ENCODE results near the gene SPRR1B. TPM values are rescaled to one million over a fixed set of nuclear protein-coding genes. Genes with fewer than 3 reads are reported as not detected.
"Not testable (repeated sequence)": the region's sequence is repeated elsewhere in the genome, so short reads cannot be mapped to it uniquely, and the experiment has no call there.

SPRR1B gene
- total RNA-seq, 1 donor from 2014 or later: 22.3 TPM

DNA sequence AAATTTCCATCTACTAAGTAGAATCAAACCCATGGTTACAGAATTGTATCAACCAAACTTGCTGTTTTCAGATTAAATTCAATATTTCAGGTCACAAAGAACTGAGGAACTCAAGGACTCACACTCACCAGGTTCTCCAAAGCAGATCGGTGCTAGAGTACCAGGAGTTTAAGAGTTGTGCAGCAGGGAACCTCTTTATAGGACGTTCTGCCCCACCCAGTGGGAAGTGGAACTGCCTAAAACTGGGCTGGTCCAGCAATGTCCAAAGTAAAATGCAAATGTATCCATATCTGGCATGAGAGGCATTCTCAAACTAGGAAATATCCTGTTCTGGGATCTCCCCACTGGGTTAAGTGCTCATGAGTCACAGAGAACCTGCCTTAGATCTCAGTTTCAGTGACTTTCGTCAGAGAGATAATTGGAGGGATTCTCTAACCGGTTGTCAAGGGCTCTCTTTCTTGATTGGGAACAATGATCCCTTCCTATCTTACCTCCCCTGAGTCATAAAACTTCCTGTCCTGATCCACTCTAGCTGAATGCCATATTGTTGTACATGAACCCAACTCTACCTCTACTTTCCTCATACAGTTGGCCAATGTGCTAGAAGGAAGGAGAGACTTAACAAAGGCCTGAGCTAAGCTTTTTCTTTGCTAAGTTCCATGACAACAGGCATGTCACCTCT, 10.1 kb downstream of the SPRR1B start, which contains the start of gene SPRR2D:
Gene SPRR2D (minus strand): TSS at position 171 of the 682 bp plus-strand sequence. CDS start 774 bp downstream, outside the sequence.
- DNase-seq: no peak

DNA sequence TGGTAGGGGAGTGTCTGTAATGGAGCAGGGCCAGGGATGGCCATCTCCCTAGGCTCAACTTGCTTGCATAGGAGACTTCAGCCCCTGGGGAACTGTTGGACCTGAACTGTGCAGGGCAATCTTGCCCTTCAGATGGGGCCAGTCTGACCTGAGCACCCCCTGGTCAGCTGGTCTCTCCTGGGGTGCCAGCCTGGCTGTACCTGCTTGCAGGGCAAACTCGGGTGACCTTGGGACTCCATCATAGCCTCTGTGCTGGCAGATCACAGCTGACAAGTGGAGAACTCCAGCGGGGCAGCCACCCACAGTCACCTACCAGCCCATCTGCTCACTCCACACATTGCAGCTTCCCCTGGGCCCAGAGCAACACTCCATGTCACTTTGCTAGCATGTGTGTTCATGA, 18.2 kb downstream of the SPRR1B start:
- DNase-seq: no peak

GRCh38 chr1:153056111-153056510, 25.1 kb downstream of the SPRR1B start:
- not testable (repeated sequence) for DNase-seq

DNA sequence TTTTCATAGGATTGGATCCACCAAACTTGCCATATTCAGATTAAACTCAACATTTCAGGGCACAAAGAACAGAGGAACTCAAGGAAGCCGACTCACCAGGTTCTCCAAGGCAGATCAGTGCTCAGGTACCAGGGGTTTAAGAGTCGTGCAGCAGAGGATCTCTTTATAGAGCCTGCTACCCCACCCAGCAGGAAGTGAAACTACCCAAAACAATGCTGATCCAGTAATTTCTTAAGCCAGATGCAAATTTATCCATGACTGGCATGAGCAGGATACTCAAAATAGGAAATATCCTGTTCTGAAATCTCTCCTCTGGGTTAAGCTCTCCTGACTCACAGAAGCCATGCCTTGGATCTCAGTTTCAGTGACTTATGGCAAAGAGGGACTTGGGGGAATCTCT, 26.4 kb downstream of the SPRR1B start, which contains the start of gene SPRR2A:
Gene SPRR2A (minus strand): TSS at position 138 of the 400 bp plus-strand sequence. CDS start 777 bp downstream, outside the sequence.
- no peak for DNase-seq

- DNase-seq: no peak
Measured at GRCh38 chr1:153058154-153058553, 27.2 kb downstream of the SPRR1B start.

- no peak for DNase-seq
Measured at GRCh38 chr1:153058826-153059784, 28.1 kb downstream of the SPRR1B start.

DNA sequence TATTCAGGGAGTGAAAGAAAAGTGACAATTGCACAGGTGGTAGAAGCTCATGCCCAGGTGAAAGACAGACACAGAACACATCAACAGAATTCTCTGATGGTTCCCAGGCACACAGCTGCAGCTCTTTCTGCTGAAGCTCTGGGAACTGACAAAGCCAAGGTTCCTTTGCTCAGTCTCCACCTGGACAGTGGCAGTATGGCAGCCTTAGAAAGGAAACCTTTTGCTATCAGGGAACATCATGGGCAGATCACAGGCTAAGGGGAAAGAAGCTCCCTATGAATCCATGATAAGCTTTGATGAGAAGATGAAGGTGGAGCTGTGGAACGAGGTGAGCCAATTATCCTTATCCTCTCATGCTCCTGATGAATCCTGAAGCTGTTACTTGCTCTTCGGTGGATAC, 39.2 kb downstream of the SPRR1B start:
- DNase-seq: no peak

DNA sequence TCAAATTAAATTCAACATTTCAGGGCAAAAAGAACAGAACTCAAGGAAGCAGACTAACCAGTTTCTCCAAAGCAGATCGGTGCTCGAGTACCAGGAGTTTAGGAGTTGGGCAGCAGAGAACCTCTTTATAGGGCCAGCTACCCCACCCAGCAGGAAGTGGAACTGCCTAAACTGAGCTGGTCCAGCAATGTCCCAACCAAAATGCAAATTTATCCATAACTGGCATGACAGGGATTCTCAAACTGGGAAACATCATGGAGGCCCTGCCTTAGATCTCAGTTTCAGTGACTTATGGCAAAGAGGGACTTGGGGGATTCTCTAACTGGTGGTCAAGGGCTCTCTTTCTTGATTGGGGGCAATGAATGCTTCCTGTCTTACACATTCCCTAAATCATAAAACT, 40.5 kb downstream of the SPRR1B start, which contains the start of gene SPRR2B:
Gene SPRR2B (minus strand): TSS at position 101 of the 400 bp plus-strand sequence. CDS start 772 bp downstream, outside the sequence.
- DNase-seq: no peak

GRCh38 chr1:153072806-153073726, 42.1 kb downstream of the SPRR1B start:
- no peak for DNase-seq

DNA sequence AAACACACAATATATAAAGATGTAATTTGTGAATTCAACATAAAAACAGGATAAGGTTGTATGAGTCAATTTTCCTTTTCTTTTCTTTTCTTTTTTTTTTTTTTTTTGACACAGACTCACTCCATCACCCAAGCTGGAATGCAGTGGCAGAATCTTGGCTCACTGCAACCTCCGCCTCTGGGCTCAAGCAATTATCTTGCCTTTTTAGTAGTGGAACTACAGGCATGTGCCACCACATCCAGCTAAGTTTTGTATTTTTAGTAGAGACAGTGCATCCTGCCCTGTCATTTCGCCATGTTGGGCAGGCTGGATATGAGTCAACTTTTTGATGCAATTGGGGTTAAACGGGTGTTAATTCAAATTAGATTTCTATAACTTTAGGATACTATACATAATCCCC, 50.7 kb downstream of the SPRR1B start:
- DNase-seq: no peak

Small RNA genes lying within 50 kb of the gene (small RNA-seq; reads per million reads assigned to genes)
- gene AL356867.1 (ENCODE audit: low replicate concordance) (not detected), gene RF00322 (ENCODE audit: low replicate concordance) (not detected), gene SPRR1A (ENCODE audit: low replicate concordance) (not detected)

Other genes starting within 250 kb of the SPRR1B start
- 0.59 TPM for gene LCE1E, start 244.9 kb upstream of the SPRR1B start, total RNA-seq
- 1.4 TPM for gene LCE1D, start 234.5 kb upstream of the SPRR1B start, total RNA-seq
- 9.3 TPM for gene LCE1C, start 224.6 kb upstream of the SPRR1B start, total RNA-seq
- gene LCE1B, start 219.2 kb upstream of the SPRR1B start, total RNA-seq: 1.9 TPM
- 1.7 TPM for gene LCE1A, start 203.7 kb upstream of the SPRR1B start, total RNA-seq
- gene LCE6A, start 188.3 kb upstream of the SPRR1B start, total RNA-seq: 4.4 TPM
- not detected for gene LCE7A, start 171.2 kb upstream of the SPRR1B start, total RNA-seq
- not detected for gene SMCP, start 152.9 kb upstream of the SPRR1B start, total RNA-seq
- 71.5 TPM for gene IVL, start 122.7 kb upstream of the SPRR1B start, total RNA-seq
- 1.8 TPM for gene SPRR5, start 84.0 kb upstream of the SPRR1B start, total RNA-seq
- 17.7 TPM for gene SPRR4, start 60.6 kb upstream of the SPRR1B start, total RNA-seq
- 6.1 TPM for gene SPRR1A, start 47.1 kb upstream of the SPRR1B start, total RNA-seq
- gene SPRR3, start 29.5 kb upstream of the SPRR1B start, total RNA-seq: 0.69 TPM
- 11.3 TPM for gene SPRR2D, start 9.9 kb downstream of the SPRR1B start, total RNA-seq
- 1.6 TPM for gene SPRR2A, start 26.3 kb downstream of the SPRR1B start, total RNA-seq
- gene SPRR2B, start 40.4 kb downstream of the SPRR1B start, total RNA-seq: not detected
- 16.7 TPM for gene SPRR2E, start 63.3 kb downstream of the SPRR1B start, total RNA-seq
- not detected for gene SPRR2F, start 82.3 kb downstream of the SPRR1B start, total RNA-seq
- gene SPRR2G, start 119.7 kb downstream of the SPRR1B start, total RNA-seq: 13.6 TPM
- gene LELP1, start 172.2 kb downstream of the SPRR1B start, total RNA-seq: not detected
- 187 TPM for gene PRR9, start 186.4 kb downstream of the SPRR1B start, total RNA-seq
- gene LORICRIN, start 228.5 kb downstream of the SPRR1B start, total RNA-seq: 39.6 TPM

All from skin of body (tissue), 3 donors.